DOHH2 (cell line): Measurements from ENCODE around the gene CAPN11.

Experiments
- CTCF ChIP-seq: fragments of 200-600 bp; sonication (generic); IDR thresholded peaks from one replicate; pipeline ENCODE4 v1.5.1; 2014; ENCODE audit warnings: antibody characterized with exemption, mild to moderate bottlenecking, low read depth, low read length; ENCODE audit not compliant: poor library complexity, severe bottlenecking
- EZH2phosphoT487 ChIP-seq: fragments of 200-600 bp; sonication (generic); IDR thresholded peaks from 2 replicates; pipeline ENCODE4 v1.6.1; 2017; ENCODE audit warnings: borderline replicate concordance, mild to moderate bottlenecking, antibody characterized with exemption, low read length, moderate library complexity, mixed read lengths

GRCh38 chr6:44216677-44217331 lies 58.2 kb downstream of the CAPN11 start, which contains the start of gene MYMX:
- TF ChIP-seq CTCF (no peak), EZH2phosphoT487 (no peak)
